NCI-H524 treated with DMSO at 0.1 percent for 48 hours (cell line): ENCODE results near the gene HOOK2.
A peak's percentile ranks its signal among the peaks of the same experiment; 100 is the strongest.

Source experiments
- DNase-seq: peaks from one replicate; lab custom pipeline; 2025; lab: John Stamatoyannopoulos, UW

Gene HOOK2

GRCh38 chr19:12782424-12783290 lies 7.3 kb upstream of the HOOK2 start:
- no peak for DNase-seq

GRCh38 chr19:12782174-12782423 lies 6.7 kb upstream of the HOOK2 start:
- DNase-seq: no peak

- no peak for DNase-seq
Observed at GRCh38 chr19:12779162-12779993, 4.0 kb upstream of the HOOK2 start.

- DNase-seq: no peak
Observed at GRCh38 chr19:12778905-12779161, 3.5 kb upstream of the HOOK2 start.

GRCh38 chr19:12778017-12778904 lies 2.9 kb upstream of the HOOK2 start:
- peak; percentile 48 for DNase-seq

- DNase-seq: no peak
Observed at GRCh38 chr19:12777217-12778016, 2.1 kb upstream of the HOOK2 start.

GRCh38 chr19:12773571-12773970 lies 1.8 kb downstream of the HOOK2 start:
- DNase-seq: no peak

GRCh38 chr19:12772323-12772722 lies 3.0 kb downstream of the HOOK2 start:
- no peak for DNase-seq

- no peak for DNase-seq
Observed at GRCh38 chr19:12770922-12771321, 4.4 kb downstream of the HOOK2 start.

- DNase-seq: no peak
Observed at GRCh38 chr19:12769689-12770088, 5.7 kb downstream of the HOOK2 start.

GRCh38 chr19:12767666-12768065 lies 7.7 kb downstream of the HOOK2 start:
- DNase-seq: no peak

- no peak for DNase-seq
Observed at GRCh38 chr19:12767150-12767549, 8.2 kb downstream of the HOOK2 start.

- DNase-seq: no peak
Observed at GRCh38 chr19:12766051-12766521, 9.3 kb downstream of the HOOK2 start.

GRCh38 chr19:12764698-12765097 lies 10.7 kb downstream of the HOOK2 start:
- no peak for DNase-seq

- DNase-seq: no peak
Observed at GRCh38 chr19:12763100-12763499, 12.3 kb downstream of the HOOK2 start.

- DNase-seq: no peak
Observed at GRCh38 chr19:12759686-12760085, 15.7 kb downstream of the HOOK2 start.

GRCh38 chr19:12757544-12758274 lies 17.6 kb downstream of the HOOK2 start:
- peak; percentile 44 for DNase-seq

- DNase-seq: no peak
Observed at GRCh38 chr19:12756150-12756883, 19.0 kb downstream of the HOOK2 start.

- no peak for DNase-seq
Observed at GRCh38 chr19:12754465-12755196, 20.7 kb downstream of the HOOK2 start.
